ENCODE measurements around the gene ACTL7A.

ACTL7A gene

GRCh38 chr9:108850293-108850897, 11.7 kb upstream of the ACTL7A start:
- no peak for DNase-seq

- DNase-seq = no peak
These were observed 10.9 kb upstream of the ACTL7A start for GRCh38 chr9:108851138-108851537.

GRCh38 chr9:108852079-108852478, 10.0 kb upstream of the ACTL7A start:
- DNase-seq = no peak

- no peak for DNase-seq
These were observed 8.0 kb upstream of the ACTL7A start for GRCh38 chr9:108854094-108854493.

- DNase-seq = no peak
These were observed 7.2 kb upstream of the ACTL7A start for GRCh38 chr9:108854641-108855528.

- DNase-seq = no peak
These were observed 6.6 kb upstream of the ACTL7A start for GRCh38 chr9:108855529-108855886.

GRCh38 chr9:108855888-108856287, 6.2 kb upstream of the ACTL7A start, which contains the start of gene ACTL7B:
ACTL7B (minus strand) TSS chr9:108855986; CDS start chr9:108855930, 56 bp downstream.
- DNase-seq = no peak

GRCh38 chr9:108857572-108857971, 4.5 kb upstream of the ACTL7A start:
- no peak for DNase-seq

GRCh38 chr9:108859459-108860114, 2.5 kb upstream of the ACTL7A start:
- no peak for DNase-seq

- DNase-seq = no peak
These were observed 1.7 kb upstream of the ACTL7A start for GRCh38 chr9:108860354-108860753.

- no peak for DNase-seq
These were observed 1.3 kb upstream of the ACTL7A start for GRCh38 chr9:108860764-108861163.

GRCh38 chr9:108861464-108861863, 602 bp upstream of the ACTL7A start:
- DNase-seq = no peak

- no peak for DNase-seq
These were observed 1.8 kb downstream of the ACTL7A start for GRCh38 chr9:108863891-108864290.

GRCh38 chr9:108864446-108864845, 2.4 kb downstream of the ACTL7A start:
- DNase-seq = no peak

- no peak for DNase-seq
These were observed 3.0 kb downstream of the ACTL7A start for GRCh38 chr9:108865037-108865436.

- no peak for DNase-seq
These were observed 3.9 kb downstream of the ACTL7A start for GRCh38 chr9:108866001-108866420.

- no peak for DNase-seq
These were observed 5.0 kb downstream of the ACTL7A start for GRCh38 chr9:108867116-108867515.

GRCh38 chr9:108867829-108868228, 5.8 kb downstream of the ACTL7A start:
- no peak for DNase-seq

GRCh38 chr9:108869092-108869725, 7.1 kb downstream of the ACTL7A start:
- DNase-seq = no peak

- no peak for DNase-seq
These were observed 12.2 kb downstream of the ACTL7A start for GRCh38 chr9:108874058-108874788.

GRCh38 chr9:108876425-108876824, 14.4 kb downstream of the ACTL7A start:
- DNase-seq = no peak

GRCh38 chr9:108877524-108877923, 15.5 kb downstream of the ACTL7A start:
- DNase-seq = no peak
